Fibroblast of peridontal ligament (primary cell): ENCODE measurements around the gene MCU.
"Not testable (repeated sequence)": the region's sequence is repeated elsewhere in the genome, so short reads cannot be mapped to it uniquely, and the experiment has no call there.

ENCODE experiments used
- DNase-seq: peaks from one replicate; pipeline ENCODE4 v3.0.0-alpha.2; 2010; ENCODE audit errors: extremely low read depth

The MCU gene

DNA sequence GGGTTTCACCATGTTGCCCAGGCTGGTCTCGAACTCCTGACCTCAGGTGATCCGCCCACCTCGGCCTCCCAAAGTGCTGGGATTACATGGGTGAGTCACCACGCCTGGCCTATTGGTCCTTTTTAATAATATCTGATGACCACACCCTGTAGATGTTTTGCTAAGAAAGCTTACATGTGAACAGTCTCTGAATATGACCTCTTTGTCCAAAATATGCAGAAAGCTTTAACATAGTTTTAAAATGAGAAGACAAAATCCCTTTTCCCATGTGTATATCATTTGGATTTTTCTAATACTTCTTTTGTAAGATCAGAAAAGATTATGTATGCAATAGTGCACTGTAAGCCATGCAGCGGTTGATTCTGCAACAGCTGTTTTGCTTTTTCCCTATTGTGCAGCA is 38.5 kb downstream of the MCU start:
- DNase-seq = peak; percentile 94

DNA sequence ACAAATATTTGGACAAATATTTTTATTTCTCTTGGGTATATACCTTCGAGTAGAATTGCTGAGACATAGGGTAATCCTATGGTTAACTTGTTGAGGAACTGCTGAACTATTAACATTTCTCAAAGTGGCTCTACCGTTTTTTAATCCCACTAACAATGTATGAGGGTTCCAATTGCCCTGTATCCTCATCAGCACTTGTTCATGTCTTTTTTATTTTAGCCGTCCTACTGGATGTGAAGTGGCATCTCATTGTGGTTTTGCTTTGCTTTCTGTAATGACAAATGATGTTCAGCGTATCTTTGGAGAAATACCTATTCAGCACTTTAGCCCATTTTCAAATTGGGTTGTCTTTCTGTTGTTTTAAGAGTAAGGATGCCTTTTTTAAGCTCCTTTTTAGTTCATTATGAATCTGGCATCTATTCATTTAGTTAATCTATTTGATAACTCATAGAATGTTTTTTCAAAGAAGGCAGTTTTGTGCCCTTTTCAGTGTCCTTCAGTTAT is 40.0 kb downstream of the MCU start:
- DNase-seq = no peak

DNA sequence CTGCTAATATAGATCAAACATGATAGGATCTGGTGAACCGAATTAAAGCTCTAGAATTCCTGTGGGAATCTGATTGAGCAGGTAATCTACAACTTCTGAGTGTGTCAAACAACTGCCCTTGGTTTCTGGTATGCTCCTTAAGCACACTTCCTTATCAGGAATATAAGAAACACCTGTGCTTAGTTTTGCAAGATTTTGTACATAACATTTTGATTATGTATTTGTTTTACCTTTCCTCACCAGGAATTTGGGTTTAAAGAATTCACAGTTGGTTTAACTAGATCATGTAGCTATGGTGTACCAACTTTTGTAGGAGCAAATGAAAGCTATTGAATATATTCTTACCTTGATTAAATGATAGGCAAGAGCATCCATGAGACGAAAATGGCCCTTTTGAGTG is 40.6 kb downstream of the MCU start:
- DNase-seq = no peak

DNA sequence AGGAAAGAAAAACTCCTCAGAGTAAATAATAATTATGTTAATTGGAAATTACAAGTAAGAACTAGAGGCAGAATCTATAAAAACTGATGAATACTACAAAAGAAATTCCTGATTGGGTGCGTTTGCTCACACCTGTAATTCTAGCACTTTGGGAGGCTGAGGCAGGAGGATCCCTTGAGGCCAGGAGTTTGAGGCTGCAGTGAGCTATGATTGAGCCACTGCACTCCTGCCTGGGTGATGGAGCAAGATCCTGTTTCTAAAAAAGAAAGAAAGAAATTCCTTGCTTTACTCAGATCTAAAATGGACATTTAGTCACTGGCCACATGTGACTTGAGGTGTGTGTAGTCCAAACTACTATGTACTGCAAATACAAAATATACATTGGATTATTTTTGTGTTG is 42.0 kb downstream of the MCU start:
- DNase-seq = no peak

DNA sequence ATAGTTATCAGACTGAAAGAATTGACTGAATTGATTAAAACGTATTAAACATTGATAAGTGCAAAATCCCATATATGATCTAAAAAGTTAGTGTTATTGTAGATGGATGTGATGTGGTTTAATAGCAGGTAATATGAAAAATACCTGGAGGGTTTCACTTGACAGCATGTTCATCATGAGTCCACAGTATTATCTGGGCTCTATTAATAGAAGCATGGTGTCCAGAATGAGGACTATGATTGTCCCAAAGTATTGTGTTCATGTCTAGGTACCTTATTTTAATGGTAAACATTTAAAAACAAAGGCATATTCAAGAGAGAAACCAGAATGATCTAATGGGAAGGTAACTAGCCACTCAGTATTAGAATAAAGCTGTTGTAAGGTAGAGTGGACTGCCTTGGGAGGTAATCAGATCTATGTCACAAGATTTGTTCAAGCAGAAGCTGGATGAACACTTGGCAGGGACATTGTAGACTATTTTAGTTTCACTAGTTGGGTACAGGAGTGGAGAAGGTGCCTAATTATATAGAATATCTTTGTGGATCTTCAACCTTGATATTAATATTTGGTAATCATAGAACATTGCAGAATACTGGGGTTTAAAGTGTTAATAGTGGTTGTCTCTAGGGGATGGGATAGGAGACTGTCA is 43.5 kb downstream of the MCU start:
- no peak for DNase-seq

DNA sequence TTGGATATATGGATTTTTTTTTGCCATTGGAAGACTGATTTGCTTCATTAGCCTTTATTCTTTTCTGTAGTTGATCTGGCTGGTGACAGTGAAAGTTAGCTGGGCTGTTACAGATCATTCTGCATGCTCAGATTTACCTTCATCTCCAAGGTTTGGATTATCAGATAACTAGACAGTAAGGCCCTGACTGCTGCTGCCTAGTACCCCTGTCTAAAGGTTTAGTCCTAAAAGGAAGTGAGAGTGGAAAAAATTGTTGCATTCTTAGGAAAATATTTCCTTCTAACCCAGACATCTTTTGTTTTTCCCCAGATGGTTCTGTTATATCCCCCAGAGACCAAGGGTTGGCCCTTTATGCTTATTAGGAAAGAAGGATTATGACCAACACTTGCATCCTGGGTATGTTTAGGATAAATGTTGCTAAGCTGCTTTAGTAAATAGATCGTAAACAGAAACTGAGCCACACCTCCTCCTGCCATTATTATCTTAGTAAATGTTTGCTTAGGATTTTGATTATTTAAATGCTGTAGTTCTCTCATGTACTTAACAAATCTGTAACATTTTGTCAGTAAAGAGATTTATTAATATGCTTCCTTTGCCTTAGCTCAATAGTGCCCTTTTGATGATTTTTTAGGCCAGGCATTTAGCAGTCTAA is 44.4 kb downstream of the MCU start:
- peak; percentile 91 for DNase-seq

DNA sequence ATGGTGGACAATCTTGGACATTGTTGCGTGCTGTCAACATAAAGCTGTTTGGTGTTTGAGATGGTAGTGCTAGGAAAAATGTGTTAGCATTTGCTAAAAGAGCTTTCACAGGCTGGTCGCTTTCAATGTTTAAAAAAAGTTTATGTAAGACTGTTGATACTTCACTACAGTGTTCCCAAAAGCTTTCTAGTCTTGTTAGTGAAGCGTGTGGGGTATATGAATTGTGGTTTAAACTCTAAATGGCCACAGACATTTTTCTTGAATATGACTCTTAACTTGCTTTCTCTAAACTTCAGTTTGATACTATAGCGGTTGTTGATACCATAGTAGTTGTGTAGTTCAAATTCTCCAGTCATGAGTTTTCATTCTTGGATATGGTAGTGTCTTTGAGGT is 44.9 kb downstream of the MCU start:
- peak; percentile 84 for DNase-seq

DNA sequence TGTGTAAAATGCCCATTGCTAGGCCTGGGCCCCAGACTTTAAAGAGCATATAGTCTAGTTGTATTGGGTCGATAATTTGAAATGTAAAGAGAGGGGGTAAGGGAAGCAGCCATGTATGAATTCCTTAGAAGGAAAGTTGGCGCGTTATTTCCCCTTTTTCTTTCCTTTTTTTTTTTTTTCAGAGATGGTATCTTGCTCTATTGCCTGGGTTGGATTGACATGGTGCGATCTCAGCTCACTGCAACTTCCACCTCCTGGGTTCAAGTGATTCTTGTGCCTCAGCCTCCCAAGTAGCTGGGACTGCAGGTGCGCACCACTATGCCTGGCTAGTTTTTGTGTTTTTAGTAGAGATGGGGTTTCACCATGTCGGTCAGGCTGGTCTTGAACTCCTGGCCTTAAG is 45.4 kb downstream of the MCU start:
- DNase-seq = not testable (repeated sequence)

DNA sequence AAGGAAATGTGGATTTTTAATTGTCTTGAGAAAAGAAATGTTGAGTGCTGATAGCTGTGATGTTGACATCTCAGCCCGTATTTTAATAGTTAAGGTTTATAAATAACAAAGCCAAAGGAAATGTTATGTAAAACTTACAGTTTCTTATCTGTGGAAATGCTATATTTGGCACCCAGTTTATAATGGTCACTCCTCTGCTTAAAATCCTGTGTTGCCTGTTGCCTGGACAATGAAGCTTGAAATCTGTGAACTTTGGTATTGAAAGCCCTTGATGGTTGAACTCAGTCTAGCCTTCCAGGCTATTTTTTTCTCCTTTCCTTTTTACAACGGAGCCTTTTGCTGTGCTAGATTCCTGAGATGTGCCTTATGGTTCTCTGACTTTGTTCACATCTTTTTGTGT is 46.5 kb downstream of the MCU start:
- DNase-seq = peak; percentile 36

DNA sequence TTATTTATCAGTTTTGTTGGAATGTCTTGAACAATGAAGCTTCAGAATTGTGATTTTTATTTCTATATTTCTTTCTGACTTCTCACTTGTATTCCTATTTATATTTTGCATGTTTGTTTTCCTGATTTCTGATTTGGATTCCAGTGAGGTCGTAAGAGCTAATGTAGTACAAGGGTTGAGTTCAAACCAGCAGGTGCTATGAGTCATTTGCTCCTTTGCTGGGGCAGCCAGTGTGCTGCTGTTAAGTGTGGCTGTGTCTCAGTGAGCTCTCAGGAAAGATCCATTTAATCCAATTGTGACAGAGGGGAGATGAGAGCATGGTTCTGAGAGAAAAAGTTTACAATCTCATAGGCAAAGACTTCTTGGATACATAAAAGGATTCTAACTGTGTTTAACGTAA is 48.6 kb downstream of the MCU start:
- peak; percentile 35 for DNase-seq

DNA sequence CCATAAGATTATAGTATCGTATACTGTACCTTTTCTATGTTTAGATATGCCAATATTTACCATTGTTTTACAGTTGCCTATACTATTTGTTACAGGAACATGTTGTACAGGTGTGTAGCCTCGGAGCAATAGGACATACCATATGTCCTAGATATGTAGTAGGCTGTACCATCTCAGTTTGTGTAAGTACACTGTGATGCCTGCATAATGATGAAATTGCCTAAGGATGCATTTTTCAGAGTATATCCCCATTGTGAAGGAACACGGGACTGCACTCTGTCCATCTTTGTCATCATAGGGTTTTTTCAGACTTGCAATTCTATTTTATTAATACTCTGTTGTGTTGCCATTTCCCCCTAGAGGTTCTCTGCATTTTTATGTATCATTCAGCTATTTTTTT is 50.1 kb downstream of the MCU start:
- no peak for DNase-seq

DNA sequence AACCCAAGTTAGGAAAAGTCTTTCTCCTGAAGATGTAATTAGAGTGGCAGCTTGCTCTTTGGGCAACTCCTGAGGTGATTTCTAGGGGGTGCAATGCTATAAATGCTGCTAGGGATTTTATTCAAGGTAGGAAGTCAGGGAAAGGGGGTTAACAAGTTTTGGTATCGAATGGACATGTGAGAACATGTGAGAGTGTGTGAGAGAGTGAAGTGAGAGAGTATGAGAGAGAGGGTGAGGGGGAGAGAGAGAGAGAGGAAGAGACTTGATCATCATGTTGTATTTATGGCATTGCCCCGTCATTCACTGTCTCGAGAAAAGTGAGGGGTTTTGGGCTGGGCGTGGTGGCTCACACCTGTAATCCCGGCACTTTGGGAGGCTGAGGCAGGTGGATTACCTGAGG is 50.9 kb downstream of the MCU start:
- DNase-seq = no peak

DNA sequence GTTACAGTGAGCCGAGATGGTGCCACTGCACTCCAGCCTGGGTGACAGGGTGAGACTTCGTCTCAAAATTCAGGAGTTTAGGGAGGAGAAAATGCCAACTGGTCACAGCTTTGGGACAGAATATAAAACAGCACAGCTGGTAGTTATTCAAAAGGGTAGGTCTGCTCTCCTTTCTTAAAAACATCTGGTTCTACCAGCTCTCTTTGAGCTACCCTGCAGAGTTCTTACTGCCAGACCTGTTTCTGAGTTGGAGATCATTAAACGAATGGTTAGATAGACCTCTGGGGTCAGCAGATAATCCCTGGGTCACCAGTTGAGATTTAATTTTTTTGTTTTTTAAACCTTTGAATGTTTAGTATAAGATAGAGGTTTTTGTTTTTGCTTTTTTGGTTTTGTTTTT is 52.6 kb downstream of the MCU start:
- DNase-seq = no peak

DNA sequence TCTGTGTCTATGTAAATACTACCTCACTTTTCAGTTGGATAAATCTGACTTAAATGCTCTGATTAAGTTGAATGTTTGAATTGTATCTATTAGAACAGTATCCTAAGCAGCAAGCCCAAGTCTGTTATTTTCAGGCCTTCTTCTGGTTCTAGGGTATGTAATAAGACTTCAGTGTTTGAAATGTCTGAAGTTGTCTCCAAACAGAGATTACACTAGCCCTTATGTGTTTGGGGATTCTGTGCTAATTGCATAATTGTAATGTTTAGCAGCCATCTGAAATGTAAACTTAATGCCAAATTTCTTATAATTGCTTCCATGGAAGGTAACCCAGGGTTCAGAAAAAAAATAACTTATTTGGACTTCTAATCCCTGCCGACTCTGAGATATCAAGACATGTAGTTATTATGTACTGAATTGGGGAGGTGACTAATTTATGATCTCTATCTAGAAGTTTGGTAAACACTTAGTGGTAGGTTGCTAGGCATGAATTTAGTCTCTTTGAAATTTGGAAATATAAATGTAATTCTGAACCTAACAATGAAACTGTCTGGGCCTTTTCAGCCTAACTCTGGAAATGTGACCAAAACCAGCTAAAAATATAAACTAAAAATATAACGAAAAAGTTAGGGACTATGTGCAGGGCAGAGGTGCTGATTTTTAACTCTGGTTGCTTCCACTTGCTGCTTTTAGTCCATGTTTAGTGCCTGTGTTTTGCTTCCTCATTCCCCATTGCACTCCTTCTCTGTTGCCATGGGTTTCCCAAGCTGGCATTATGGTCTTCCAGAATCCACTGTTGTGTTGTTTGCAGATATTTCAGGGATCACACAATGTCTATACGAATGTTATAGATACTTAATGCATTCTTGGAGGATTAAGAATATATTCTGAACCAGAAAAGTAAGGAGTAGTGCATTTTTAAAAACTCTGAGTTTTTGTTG is 54.8 kb downstream of the MCU start:
- peak; percentile 38 for DNase-seq

DNA sequence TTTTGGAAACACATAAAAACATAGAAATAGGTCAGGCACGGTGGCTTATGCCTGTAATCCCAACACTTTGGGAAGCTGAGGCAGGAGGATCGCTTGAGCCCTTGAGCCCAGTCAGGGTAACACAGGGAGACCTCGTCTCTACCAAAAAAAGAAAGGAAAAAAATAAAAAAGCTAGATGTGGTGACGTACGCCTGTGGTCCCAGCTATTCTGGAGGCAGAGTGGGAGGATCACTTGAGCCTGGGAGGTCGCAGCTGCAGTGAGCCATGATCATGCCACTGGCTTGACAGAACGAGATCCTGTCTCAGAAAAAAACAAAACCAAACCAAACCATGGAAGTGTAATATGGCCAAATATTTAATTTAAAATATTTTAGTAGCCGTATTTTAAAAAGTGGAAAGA is 55.6 kb downstream of the MCU start:
- DNase-seq = no peak

DNA sequence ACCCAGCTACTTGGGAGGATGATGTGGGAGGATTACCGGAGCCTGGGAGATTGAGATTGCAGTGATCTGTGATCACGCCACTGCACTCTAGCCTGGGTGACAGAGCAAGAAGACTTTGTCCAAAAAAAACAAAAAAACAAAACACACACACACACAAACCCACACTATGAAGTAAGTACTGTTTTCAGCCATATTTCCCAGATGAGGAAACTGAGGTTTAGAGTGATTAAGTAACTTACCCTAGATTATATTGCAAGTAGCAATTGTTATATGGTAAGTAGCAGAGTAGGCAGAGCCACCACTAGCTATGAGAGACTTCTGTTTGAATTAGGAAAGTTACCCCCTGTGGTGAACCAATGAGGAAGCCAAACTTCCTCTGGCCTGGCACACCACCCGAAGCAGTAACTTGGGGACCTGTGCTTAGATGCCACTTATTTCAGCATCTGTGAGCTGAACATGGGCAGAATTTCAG is 61.9 kb downstream of the MCU start:
- no peak for DNase-seq

DNA sequence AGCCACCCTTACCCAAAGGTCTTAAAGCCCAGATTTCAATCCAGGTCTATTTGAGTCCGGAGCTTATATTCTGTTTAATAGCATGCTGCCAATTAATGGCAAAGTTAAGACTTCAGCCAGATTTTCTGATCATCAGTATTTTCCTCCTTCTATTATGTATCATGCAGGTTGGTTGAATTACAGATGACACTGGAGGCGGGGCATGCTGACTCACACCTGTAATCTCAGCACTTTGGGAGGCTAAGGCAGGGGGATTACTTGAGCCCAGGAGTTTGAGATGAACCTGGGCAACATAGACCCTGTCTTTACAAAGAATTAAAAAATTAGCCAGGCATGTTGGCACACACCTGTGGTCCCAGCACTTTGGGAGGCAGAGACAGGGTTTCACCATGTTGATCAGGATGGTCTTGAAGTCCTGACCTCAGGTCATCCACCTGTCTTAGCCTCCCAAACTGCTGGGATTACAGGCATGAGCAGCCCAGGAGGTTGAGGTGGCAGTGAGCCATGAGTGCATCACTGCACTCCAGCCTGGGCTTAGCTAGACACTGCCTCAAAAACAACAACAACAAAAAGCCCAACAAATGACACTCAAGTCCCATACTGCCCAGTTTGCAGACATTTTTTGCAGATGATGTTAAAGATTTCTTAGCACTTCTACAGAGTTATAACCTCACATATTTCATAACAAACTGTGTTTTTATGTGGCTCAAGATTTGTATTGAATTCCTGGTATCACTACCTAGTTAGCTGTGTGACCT is 62.5 kb downstream of the MCU start:
- DNase-seq = no peak

DNA sequence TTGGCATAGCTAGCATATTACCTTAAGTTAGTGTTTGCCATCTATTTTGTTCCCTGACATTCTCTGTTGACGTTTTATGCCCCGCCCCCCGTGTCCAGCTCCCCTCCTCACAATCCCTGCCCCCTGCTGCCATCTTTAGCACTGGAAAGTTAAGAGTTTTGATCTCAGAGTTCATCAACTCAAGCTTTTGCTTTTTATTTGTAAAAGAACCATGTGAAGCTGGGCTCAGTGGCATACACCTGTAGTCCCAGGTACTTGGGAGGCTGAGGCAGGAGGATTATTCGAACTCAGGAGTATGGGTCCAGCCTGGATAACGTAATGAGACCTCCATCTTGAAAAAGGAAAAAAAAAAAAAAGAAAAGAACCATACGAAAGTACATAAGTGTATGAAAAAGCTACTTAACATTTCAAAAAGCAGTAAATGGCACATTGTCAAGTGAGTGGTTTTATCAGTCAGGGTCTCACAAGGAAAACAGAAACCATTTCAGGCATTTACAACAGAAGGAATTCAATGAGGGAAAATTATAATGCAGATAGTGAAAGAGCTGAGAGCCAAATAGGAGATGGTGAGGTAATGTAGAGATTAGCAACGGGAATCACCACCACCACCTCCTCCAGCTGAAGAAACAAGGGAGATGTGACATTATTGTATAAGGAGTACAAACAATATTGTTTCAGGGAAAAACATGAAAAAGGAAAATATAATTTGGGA is 64.9 kb downstream of the MCU start:
- peak; percentile 55 for DNase-seq

DNA sequence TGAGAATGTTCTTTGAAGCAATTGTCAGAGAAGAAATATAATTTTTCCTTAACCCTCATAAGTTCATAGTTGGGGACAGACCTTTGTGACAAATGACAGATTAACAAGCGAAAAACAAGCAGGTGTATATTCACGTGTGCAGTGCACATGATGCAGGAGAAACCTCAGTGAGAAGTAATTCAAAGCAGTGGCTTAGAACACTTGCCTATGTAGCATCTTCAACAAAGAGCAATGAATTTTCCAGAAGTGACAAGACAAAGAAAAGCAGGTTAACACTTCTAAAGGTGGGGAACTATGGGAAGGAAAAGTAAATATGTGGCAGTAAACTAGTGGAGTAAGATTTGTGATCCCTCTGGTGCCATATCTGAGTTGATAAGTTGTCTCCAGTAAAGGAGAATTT is 65.8 kb downstream of the MCU start:
- no peak for DNase-seq

DNA sequence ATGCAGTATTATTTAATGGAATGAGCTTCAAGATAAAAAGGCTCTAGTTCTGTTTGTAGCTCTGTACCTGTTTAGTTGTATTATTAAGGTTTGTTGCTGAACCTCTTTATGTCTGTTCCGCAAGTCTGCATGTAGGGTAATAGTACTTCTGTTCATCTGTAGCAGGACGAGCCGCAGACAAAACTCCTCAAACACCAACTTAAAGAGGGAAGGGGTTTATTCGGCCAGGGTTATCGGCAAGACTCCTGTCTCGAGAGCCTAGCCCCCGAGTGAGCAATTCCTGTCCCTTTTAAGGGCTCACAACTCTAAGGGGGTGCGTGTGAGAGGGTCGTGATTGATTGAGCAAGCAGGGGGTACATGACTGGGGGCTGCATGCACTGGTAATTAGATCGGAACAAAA is 67.0 kb downstream of the MCU start:
- DNase-seq = not testable (repeated sequence)

DNA sequence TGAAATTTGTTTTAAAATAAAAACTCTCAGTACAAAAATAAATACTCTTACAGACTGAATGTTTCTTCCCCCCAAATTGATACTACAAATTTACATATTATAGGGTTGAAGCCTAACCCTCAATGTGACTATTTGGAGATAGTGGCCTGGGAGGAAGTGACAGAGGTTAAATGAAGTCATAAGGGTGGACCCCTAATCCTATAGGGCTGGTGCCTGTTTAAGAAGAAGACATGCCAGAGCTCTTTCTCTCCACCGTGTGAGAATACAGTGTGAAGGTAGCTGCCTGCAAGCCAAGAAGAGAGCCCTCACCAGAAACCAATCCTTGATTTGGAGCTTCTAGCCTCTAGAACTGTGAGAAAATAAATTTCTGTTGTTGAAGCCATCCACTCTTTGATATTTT is 67.6 kb downstream of the MCU start:
- DNase-seq = no peak
